Fibroblast of lung (primary cell): ENCODE measurements around the gene ITSN1.

Source experiments
- CTCF ChIP-seq, 2 donors: IDR thresholded peaks in 1 of 2; conservative IDR thresholded peaks in 1 of 2; 1 replicate in 1 of 2; 2 replicates in 1 of 2; pipeline ENCODE4 v1.5.1; 2011 to 2012; ENCODE audit warnings: low read length in 2 of 2, control low read depth in 1 of 2, inconsistent platforms in 1 of 2, low read depth in 1 of 2, mild to moderate bottlenecking in 1 of 2
- EZH2 ChIP-seq: IDR thresholded peaks from 2 replicates; pipeline ENCODE4 v1.5.1; 2012; ENCODE audit warnings: low read length, control low read depth, mild to moderate bottlenecking; ENCODE audit errors: missing control alignments

DNA sequence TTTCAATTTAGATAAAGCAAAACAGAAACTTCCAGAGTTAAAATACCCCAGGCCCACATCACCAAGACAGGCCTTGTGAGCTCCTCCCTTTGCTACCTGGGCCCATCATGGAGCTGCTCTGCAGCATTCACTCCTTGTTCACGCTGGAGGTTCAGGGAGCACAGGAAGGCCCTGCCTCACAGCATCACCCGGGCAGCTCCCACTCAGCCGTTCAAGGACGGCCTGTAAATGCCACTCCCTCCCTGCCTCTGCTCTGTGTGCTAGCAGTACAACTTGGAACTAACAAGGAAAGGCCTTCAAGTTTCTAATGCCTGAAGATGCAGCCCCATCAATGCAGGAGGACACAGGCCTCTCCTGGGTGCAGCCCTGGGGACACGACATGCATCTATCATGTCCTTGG is 261.7 kb downstream of the ITSN1 start:
- TF ChIP-seq CTCF (conservative IDR thresholded peaks at IDR 0.05 in 1 of 2, IDR thresholded peaks at IDR 0.05 in 1 of 2; ENCODE audit: low read depth in 1 of 2, low read length in 2 of 2) (no peak), EZH2 (no peak)
